ENCODE results near the gene CNTNAP5.

Gene CNTNAP5

GRCh38 chr2:124877141-124877577 is 852.1 kb downstream of the CNTNAP5 start:
- H3K9ac ChIP-seq (ENCODE audit: low read depth, low read length), result no peak overlapping the region
- no peaks in the 10 kb centered on the region for H3K36me3 ChIP-seq (ENCODE audit: insufficient read depth, low read length)
- no peaks in the 10 kb centered on the region for H3K4me1 ChIP-seq (ENCODE audit: insufficient read depth, low read length)
- no peaks in the 10 kb centered on the region for H3K9me3 ChIP-seq (ENCODE audit: control insufficient read depth, insufficient read depth, low read length)

GRCh38 chr2:124879640-124880039 is 854.6 kb downstream of the CNTNAP5 start:
- H3K9ac ChIP-seq (ENCODE audit: low read depth, low read length), result no peak overlapping the region
- H3K36me3 ChIP-seq (ENCODE audit: insufficient read depth, low read length), result no peaks in the 10 kb centered on the region
- H3K4me1 ChIP-seq (ENCODE audit: insufficient read depth, low read length), result no peaks in the 10 kb centered on the region
- H3K9me3 ChIP-seq (ENCODE audit: control insufficient read depth, insufficient read depth, low read length), result no peaks in the 10 kb centered on the region

GRCh38 chr2:124880995-124881394 is 855.9 kb downstream of the CNTNAP5 start:
- Histone ChIP-seq H3K4me1 (ENCODE audit: insufficient read depth, low read length) (no peaks in the 10 kb centered on the region), H3K9me3 (ENCODE audit: control insufficient read depth, insufficient read depth, low read length) (no peaks in the 10 kb centered on the region), H3K36me3 (ENCODE audit: insufficient read depth, low read length) (no peaks in the 10 kb centered on the region), H3K9ac (ENCODE audit: low read depth, low read length) (no peak overlapping the region)

GRCh38 chr2:124882423-124882822 is 857.3 kb downstream of the CNTNAP5 start:
- H3K4me1 ChIP-seq (ENCODE audit: insufficient read depth, low read length), result no peaks in the 10 kb centered on the region
- no peaks in the 10 kb centered on the region for H3K9me3 ChIP-seq (ENCODE audit: control insufficient read depth, insufficient read depth, low read length)
- H3K9ac ChIP-seq (ENCODE audit: low read depth, low read length), result no peak overlapping the region
- H3K36me3 ChIP-seq (ENCODE audit: insufficient read depth, low read length), result no peaks in the 10 kb centered on the region

- Histone ChIP-seq H3K9me3 (ENCODE audit: control insufficient read depth, insufficient read depth, low read length) (no peaks in the 10 kb centered on the region), H3K36me3 (ENCODE audit: insufficient read depth, low read length) (no peaks in the 10 kb centered on the region), H3K4me1 (ENCODE audit: insufficient read depth, low read length) (no peaks in the 10 kb centered on the region), H3K9ac (ENCODE audit: low read depth, low read length) (no peak overlapping the region)
Observed at GRCh38 chr2:124883595-124883994, 858.5 kb downstream of the CNTNAP5 start.

- Histone ChIP-seq H3K4me1 (ENCODE audit: insufficient read depth, low read length) (no peaks in the 10 kb centered on the region), H3K9ac (ENCODE audit: low read depth, low read length) (no peak overlapping the region), H3K36me3 (ENCODE audit: insufficient read depth, low read length) (no peaks in the 10 kb centered on the region), H3K9me3 (ENCODE audit: control insufficient read depth, insufficient read depth, low read length) (no peaks in the 10 kb centered on the region)
Observed at GRCh38 chr2:124884315-124884714, 859.2 kb downstream of the CNTNAP5 start.

GRCh38 chr2:124886216-124886615 is 861.1 kb downstream of the CNTNAP5 start:
- Histone ChIP-seq H3K36me3 (ENCODE audit: insufficient read depth, low read length) (no peaks in the 10 kb centered on the region), H3K4me1 (ENCODE audit: insufficient read depth, low read length) (no peaks in the 10 kb centered on the region)

GRCh38 chr2:124887466-124887865 is 862.4 kb downstream of the CNTNAP5 start:
- Histone ChIP-seq H3K36me3 (ENCODE audit: insufficient read depth, low read length) (no peaks in the 10 kb centered on the region), H3K9ac (ENCODE audit: low read depth, low read length) (no peak overlapping the region), H3K4me1 (ENCODE audit: insufficient read depth, low read length) (no peaks in the 10 kb centered on the region), H3K9me3 (ENCODE audit: control insufficient read depth, insufficient read depth, low read length) (no peaks in the 10 kb centered on the region)

More at GRCh38 chr2:124886216-124886615, 861.1 kb downstream of the CNTNAP5 start:
- H3K9me3 ChIP-seq (ENCODE audit: control insufficient read depth, insufficient read depth, low read length), result no peaks in the 10 kb centered on the region
- no peak overlapping the region for H3K9ac ChIP-seq (ENCODE audit: low read depth, low read length)

GRCh38 chr2:124888431-124888830 is 863.3 kb downstream of the CNTNAP5 start:
- H3K36me3 ChIP-seq (ENCODE audit: insufficient read depth, low read length), result no peaks in the 10 kb centered on the region
- no peak overlapping the region for H3K9ac ChIP-seq (ENCODE audit: low read depth, low read length)
- no peaks in the 10 kb centered on the region for H3K9me3 ChIP-seq (ENCODE audit: control insufficient read depth, insufficient read depth, low read length)
- H3K4me1 ChIP-seq (ENCODE audit: insufficient read depth, low read length), result no peaks in the 10 kb centered on the region

- Histone ChIP-seq H3K36me3 (ENCODE audit: insufficient read depth, low read length) (no peaks in the 10 kb centered on the region), H3K4me1 (ENCODE audit: insufficient read depth, low read length) (no peaks in the 10 kb centered on the region), H3K9me3 (ENCODE audit: control insufficient read depth, insufficient read depth, low read length) (no peaks in the 10 kb centered on the region), H3K9ac (ENCODE audit: low read depth, low read length) (no peak overlapping the region)
Observed at GRCh38 chr2:124894199-124894598, 869.1 kb downstream of the CNTNAP5 start.

- Histone ChIP-seq H3K9ac (ENCODE audit: low read depth, low read length) (no peak overlapping the region), H3K9me3 (ENCODE audit: control insufficient read depth, insufficient read depth, low read length) (no peaks in the 10 kb centered on the region), H3K36me3 (ENCODE audit: insufficient read depth, low read length) (no peaks in the 10 kb centered on the region), H3K4me1 (ENCODE audit: insufficient read depth, low read length) (no peaks in the 10 kb centered on the region)
Observed at GRCh38 chr2:124898827-124899226, 873.7 kb downstream of the CNTNAP5 start.

- Histone ChIP-seq H3K9me3 (ENCODE audit: control insufficient read depth, insufficient read depth, low read length) (no peaks in the 10 kb centered on the region), H3K4me1 (ENCODE audit: insufficient read depth, low read length) (0 out of 2 replicates have a peak, but pooled peaks cover 7% of the 10 kb centered on the region), H3K9ac (ENCODE audit: low read depth, low read length) (no peak overlapping the region), H3K36me3 (ENCODE audit: insufficient read depth, low read length) (no peaks in the 10 kb centered on the region)
Observed at GRCh38 chr2:124908411-124908810, 883.3 kb downstream of the CNTNAP5 start.

GRCh38 chr2:124911560-124911959 is 886.5 kb downstream of the CNTNAP5 start:
- no peaks in the 10 kb centered on the region for H3K36me3 ChIP-seq (ENCODE audit: insufficient read depth, low read length)
- 0 out of 2 replicates have a peak, but pooled peaks cover 7% of the 10 kb centered on the region for H3K4me1 ChIP-seq (ENCODE audit: insufficient read depth, low read length)

GRCh38 chr2:124913868-124914267 is 888.8 kb downstream of the CNTNAP5 start:
- no peaks in the 10 kb centered on the region for H3K9me3 ChIP-seq (ENCODE audit: control insufficient read depth, insufficient read depth, low read length)
- H3K36me3 ChIP-seq (ENCODE audit: insufficient read depth, low read length), result no peaks in the 10 kb centered on the region
- 0 out of 2 replicates have a peak, but pooled peaks cover 7% of the 10 kb centered on the region for H3K4me1 ChIP-seq (ENCODE audit: insufficient read depth, low read length)
- no peak overlapping the region for H3K9ac ChIP-seq (ENCODE audit: low read depth, low read length)

More at GRCh38 chr2:124911560-124911959, 886.5 kb downstream of the CNTNAP5 start:
- Histone ChIP-seq H3K9me3 (ENCODE audit: control insufficient read depth, insufficient read depth, low read length) (no peaks in the 10 kb centered on the region), H3K9ac (ENCODE audit: low read depth, low read length) (no peak overlapping the region)

- H3K9me3 ChIP-seq (ENCODE audit: control insufficient read depth, insufficient read depth, low read length), result no peaks in the 10 kb centered on the region
- no peak overlapping the region for H3K9ac ChIP-seq (ENCODE audit: low read depth, low read length)
- 0 out of 2 replicates have a peak, but pooled peaks cover 7% of the 10 kb centered on the region for H3K4me1 ChIP-seq (ENCODE audit: insufficient read depth, low read length)
- H3K36me3 ChIP-seq (ENCODE audit: insufficient read depth, low read length), result no peaks in the 10 kb centered on the region
Observed at GRCh38 chr2:124915567-124915966, 890.5 kb downstream of the CNTNAP5 start.

GRCh38 chr2:124919296-124919695 is 894.2 kb downstream of the CNTNAP5 start:
- Histone ChIP-seq H3K4me1 (ENCODE audit: insufficient read depth, low read length) (no peaks in the 10 kb centered on the region), H3K36me3 (ENCODE audit: insufficient read depth, low read length) (no peaks in the 10 kb centered on the region), H3K9ac (ENCODE audit: low read depth, low read length) (no peak overlapping the region), H3K9me3 (ENCODE audit: control insufficient read depth, insufficient read depth, low read length) (no peaks in the 10 kb centered on the region)
